ENCODE results near the gene RASD1.

The RASD1 gene

GRCh38 chr17:17527534-17527933 lies 31.3 kb upstream of the RASD1 start:
- no peak for DNase-seq (ENCODE audit: low read depth, low spot score)

GRCh38 chr17:17526369-17526768 lies 30.2 kb upstream of the RASD1 start:
- no peak for DNase-seq (ENCODE audit: low read depth, low spot score)

GRCh38 chr17:17525956-17526355 lies 29.8 kb upstream of the RASD1 start:
- no peak for DNase-seq (ENCODE audit: low read depth, low spot score)

DNA sequence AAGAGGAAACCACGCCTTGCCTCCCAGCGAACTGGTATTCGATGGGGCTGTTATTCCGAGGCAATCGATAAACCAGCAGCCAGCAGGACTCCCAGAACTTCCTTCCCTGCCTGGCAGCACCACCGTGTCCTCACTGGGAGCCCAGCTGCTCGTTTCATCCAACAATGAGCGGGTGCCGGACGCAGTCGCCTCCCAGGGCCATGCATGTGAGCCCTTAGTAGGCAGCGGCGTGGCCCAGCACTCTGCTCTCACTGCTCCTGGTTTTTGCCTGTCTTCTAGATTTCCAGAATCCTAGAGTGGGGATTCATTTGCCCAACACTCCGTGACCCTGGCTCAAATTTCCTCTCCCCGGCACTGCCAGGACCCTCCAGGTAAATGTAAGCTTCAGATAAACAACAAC lies 29.1 kb upstream of the RASD1 start:
- no peak for DNase-seq (ENCODE audit: low read depth, low spot score)

DNA sequence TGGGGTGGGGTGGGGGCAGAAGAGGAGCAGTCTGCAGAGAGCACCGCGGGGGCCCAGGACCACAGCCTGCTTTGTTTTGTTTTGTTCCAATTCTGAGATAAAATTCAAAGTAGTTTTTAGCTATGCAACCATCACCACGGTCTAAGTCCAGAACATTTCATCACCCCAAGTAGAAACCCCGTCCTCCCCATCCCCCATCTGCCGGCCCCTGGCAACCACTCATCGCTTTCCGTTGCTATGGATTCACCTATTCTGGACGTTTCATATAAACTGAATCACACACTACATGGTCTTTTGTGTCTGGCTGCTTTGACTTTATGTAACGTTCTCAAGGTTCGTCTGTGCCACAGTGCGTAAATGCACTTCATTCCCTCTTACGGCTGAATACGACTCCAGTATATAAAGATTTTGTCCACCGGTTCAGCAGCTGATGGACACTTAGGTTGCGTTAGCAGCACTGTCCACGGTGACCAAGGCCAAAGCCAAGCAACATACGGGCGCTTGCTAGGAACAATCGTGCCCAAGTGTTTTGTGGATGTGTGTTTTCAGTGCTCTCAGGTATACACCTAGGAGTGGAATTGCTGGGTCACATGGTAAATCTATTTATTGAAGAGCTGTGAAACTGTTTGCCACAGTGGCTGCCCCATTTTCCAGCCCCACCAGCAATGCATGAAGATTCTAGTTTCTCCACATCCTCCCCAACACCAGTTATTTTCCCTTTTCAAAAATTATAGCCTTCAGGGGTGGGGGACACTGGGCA lies 27.7 kb upstream of the RASD1 start:
- peak; percentile 65 for DNase-seq (ENCODE audit: low read depth, low spot score)

DNA sequence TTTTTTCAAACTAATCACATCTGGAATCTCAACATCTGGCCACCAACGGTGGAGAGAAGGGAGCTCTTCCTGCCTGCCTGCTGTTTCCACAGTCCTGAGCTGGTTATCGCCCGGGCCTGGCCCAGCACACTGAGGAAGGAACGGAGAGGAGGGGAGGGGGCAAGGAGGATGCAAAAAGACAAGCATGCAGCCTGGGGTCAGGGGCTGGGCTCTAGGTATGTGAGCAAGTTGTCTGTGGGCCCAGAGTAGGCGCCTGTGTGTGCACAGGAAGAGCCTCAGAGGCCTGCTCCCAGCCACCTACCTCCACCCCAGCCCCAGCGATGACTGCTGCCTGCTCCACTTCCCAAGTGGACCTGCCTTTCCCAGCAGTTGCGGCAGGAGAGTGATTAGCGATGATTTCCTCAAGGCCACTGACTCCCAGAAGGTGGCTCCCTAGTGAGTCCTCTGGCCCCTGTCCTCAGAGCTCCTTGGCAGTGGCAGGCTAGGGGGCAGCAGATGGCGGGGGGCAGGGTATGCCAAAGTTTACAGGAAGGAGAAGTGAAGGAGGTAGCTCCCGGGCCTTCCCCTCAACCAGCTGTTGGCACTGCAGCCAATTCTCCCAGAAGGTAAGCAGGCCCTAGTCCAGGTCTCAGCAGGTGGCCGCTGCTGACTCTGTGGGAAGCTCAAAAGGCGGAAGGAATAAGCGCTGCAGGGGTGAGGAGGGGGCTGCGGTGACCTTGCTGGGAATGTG lies 27.0 kb upstream of the RASD1 start:
- no peak for DNase-seq (ENCODE audit: low read depth, low spot score)

GRCh38 chr17:17520599-17521232 lies 24.5 kb upstream of the RASD1 start:
- DNase-seq (ENCODE audit: low read depth, low spot score) = no peak

DNA sequence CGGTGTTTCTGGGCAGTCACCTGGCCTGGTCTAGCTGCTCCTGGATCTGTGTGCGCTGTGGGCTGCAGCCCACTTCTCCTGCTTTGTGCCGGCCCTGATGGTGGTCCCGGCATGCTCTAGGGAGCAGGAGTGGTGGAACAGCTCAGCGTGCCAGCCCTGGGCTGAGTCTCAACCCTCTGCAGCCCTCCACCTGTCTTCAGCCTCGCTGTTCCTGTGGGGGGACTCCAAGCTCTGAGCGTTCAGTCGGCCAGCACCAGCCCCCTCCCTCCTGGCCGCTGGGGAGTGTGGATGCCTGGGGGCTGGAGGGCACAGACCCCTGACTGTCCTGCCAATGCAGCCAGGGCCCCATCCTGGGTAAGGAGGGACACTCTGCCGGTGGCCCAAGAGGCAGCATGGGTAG lies 23.7 kb upstream of the RASD1 start:
- no peak for DNase-seq (ENCODE audit: low read depth, low spot score)

- no peak for DNase-seq (ENCODE audit: low read depth, low spot score)
These were observed 22.8 kb upstream of the RASD1 start for GRCh38 chr17:17518951-17519350.

GRCh38 chr17:17518014-17518413 lies 21.8 kb upstream of the RASD1 start:
- DNase-seq (ENCODE audit: low read depth, low spot score) = no peak

DNA sequence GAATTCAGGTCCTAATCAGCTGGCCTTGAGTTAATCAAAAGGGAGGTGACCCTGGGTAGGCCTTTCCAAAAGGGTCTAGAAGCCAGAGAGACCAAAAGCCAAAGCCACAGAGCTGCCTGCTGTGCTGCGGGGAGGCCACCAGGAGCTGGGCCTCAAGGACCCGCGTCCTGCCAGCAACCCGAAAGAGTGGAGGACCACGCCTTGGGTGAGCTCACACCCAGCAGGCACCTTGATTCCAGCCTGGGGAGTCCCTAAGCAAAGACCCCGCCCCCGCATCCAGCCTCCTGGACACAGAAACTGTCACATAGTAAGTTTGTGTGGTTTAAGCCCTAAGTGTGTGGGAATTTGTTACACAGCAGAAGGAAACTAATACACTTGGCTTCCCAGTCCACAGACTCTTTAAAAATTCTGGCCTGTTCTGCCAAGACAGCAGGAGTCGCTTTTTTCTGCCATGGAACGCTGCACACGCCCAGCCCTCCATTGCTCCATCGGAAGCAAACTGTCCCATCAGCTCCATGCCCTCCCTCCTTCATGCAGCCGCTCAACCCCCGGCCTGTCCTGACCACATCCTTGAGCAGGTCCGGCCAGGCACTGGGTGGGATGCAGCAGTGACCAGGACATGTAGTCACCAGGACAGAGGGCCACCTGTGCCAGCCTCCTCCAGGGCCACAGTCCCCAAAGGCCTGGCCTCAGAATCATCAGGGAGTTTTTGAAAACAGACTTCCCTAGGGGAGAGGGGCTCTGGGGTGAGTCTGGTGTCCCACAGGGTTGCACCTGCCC lies 20.9 kb upstream of the RASD1 start:
- DNase-seq (ENCODE audit: low read depth, low spot score) = no peak

DNA sequence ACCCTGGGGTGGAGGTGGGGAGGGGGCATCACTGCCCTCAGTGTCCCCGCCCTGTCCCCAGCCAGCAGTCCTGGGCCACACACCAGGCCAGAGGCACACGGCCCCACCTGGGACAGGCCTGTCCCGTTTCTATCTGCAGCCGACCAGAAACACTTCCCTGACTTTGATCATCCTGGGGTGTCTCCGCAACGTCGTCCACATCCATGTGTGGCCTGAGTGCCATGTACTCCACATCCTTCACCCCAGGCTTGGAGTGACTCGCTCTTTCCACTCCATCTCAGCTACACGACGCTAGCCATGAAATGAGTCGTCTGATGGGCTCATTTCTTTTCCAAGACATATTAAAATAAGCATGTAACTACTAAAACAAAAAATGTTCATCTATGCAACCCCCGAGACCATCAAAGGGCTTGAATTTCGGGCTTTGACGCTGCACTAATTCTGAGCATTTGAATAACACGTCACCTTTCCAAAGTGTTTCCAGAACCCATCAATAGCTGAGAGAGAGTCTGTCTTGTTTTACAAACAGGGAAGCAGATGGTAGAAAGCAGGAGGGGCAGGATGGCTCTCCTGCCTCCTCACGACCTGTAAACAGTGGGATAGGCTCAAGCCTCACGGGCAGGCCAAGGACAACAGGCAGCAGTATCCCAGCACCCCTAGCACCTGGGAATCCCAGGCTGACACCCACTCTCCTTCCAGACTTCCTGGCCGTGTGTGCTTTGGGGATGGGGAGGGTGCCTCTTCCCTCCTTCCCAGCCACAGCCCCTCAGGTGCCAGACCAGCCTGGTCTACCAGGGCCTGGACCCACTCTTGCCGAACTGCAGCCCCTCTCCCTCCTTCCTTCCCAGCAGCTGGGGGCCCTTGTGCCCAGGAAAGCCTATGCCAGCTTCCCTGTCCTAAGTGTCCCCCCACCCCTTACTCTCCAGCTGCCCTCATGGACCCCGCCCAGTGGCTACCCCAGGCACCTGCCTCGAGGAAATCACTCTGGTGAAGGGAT lies 20.0 kb upstream of the RASD1 start:
- DNase-seq (ENCODE audit: low read depth, low spot score) = no peak

- no peak for DNase-seq (ENCODE audit: low read depth, low spot score)
These were observed 19.1 kb upstream of the RASD1 start for GRCh38 chr17:17514993-17515933.

DNA sequence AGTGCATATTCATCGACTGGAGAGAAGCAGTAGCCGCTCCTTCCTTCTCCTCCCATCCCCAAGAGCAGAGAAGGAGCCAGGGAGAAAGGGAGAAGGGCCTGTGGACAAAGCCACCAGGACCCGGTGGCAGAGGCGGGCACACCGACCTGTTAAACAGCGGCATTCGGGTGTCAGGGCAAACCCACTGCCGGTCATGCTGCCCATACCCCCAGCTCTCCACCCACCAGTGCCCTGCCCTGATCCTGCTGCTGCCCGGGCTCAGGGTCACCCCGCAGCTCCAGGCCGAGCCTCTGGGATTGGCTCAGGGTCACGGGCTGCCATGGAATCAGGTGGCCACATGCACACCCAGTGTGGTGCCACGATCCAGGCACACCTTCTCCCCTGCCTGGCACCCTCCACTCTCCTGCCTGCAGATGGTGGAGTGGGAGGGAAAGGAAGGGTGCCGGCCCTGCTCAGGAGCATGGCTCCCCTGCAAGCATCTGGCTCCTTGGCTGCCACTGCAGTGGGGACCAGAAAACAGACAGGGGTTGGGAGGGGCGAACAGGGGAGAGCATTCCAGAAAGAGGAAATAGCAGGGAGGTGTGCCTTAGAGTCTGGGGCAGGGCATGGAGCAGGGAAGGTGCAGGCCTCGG lies 18.3 kb upstream of the RASD1 start:
- no peak for DNase-seq (ENCODE audit: low read depth, low spot score)

DNA sequence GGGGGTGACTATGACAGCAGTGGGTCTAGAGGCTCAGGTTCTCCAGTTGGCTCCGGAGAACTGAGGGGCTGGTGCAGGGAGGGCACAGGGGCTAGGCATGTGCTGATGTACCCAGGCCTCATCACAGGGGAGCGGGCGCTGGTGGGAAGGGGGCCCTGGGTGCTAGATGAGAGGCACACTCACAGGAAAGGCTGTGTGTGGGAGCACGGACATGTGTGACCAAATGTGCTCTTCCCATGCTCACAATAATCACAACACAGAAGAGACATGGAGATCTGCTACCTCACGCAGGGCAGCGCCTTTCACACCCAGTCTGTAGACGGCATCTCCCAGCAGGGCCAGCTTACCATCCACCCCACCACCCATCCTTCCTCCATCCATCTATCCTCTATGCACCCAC lies 17.4 kb upstream of the RASD1 start:
- no peak for DNase-seq (ENCODE audit: low read depth, low spot score)

GRCh38 chr17:17512866-17513265 lies 16.7 kb upstream of the RASD1 start:
- no peak for DNase-seq (ENCODE audit: low read depth, low spot score)

- DNase-seq (ENCODE audit: low read depth, low spot score) = peak; percentile 53
These were observed 16.0 kb upstream of the RASD1 start for GRCh38 chr17:17511881-17512858.

DNA sequence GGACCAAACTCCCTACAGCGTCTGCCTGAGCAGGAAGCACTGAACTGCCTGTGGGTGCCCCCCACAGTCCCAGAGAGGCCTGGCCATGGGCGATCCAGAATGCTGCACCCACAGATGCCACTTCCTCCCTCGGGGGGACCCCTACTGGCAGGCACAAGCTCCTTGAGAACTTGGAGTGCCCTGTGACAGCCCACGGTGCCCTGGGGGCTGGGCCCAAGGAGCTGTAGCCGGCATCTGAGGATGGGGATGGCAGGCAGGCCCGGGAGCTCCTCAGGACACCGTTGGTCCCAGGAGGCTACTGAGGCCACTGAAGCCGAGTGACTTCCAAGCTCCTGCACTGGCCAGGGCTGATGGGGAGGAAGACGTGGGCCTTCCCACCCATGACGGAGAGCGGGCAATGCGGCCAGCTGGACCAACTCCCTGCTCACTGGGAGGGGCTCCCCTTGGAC lies 15.1 kb upstream of the RASD1 start:
- DNase-seq (ENCODE audit: low read depth, low spot score) = no peak

Data from smooth muscle cell of the brain vasculature (primary cell).